C4-2B (cell line): ENCODE results near the gene TMF1.

Experiments used
- ZFX ChIP-seq: fragments of 450-650 bp; IDR thresholded peaks from 2 replicates; pipeline ENCODE4 v1.6.1; 2017
- TF ChIP-seq, protein P1 (sequence below): fragments of 450-650 bp; conservative IDR thresholded peaks from 2 replicates; pipeline ENCODE4 v1.5.1; 2017; ENCODE audit warnings: mild to moderate bottlenecking

DNA sequence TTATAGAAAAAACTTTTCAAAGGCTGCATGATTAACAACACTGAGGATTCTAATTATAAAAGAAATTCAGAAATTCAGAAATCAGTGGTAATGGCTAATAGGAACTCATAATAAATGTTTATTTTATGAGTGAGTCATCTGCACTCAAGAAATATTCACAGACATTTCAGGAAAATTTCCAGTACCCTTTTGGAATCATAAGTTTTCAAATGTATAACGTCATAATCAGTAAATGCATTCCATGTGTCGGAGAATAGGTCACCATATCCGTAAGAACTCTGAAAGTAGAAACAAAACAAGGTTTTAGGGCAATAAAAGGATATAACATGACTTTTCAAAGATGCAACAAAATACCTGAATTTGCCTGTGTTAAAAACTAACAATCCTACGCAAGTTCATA lies 63.4 kb downstream of the TMF1 start:
- TF ChIP-seq, protein P1, sequence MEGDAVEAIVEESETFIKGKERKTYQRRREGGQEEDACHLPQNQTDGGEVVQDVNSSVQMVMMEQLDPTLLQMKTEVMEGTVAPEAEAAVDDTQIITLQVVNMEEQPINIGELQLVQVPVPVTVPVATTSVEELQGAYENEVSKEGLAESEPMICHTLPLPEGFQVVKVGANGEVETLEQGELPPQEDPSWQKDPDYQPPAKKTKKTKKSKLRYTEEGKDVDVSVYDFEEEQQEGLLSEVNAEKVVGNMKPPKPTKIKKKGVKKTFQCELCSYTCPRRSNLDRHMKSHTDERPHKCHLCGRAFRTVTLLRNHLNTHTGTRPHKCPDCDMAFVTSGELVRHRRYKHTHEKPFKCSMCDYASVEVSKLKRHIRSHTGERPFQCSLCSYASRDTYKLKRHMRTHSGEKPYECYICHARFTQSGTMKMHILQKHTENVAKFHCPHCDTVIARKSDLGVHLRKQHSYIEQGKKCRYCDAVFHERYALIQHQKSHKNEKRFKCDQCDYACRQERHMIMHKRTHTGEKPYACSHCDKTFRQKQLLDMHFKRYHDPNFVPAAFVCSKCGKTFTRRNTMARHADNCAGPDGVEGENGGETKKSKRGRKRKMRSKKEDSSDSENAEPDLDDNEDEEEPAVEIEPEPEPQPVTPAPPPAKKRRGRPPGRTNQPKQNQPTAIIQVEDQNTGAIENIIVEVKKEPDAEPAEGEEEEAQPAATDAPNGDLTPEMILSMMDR = no peak
- no peak for TF ChIP-seq ZFX
